Vagina (tissue), 2 donors: ENCODE results near the gene GIMAP5. TPM values are rescaled to one million over a fixed set of nuclear protein-coding genes. Genes with fewer than 3 reads are reported as not detected.

ENCODE experiments used
- DNase-seq, 2 donors: peaks; one replicate each; pipeline ENCODE4 v3.0.0-alpha.2; 2017; ENCODE audit errors: extremely low spot score in 2 of 2
- H3K27ac ChIP-seq: fragments of 200-600 bp; sonication (generic); one replicate; pipeline ENCODE4 v1.5.1; 2019
- H3K27me3 ChIP-seq: fragments of 200-600 bp; sonication (generic); one replicate; pipeline ENCODE4 v1.5.1; 2019
- H3K36me3 ChIP-seq, 2 donors: fragments of 200-600 bp; sonication (generic); one replicate each; pipeline ENCODE4 v1.5.1; 2017 to 2019
- H3K4me1 ChIP-seq: fragments of 200-600 bp; sonication (generic); one replicate; pipeline ENCODE4 v1.5.1; 2019
- H3K4me3 ChIP-seq, 2 donors: fragments of 200-600 bp; sonication (generic); 1 replicate in 1 of 2; 2 replicates in 1 of 2; pipeline ENCODE4 v1.5.1; 2016 to 2019
- H3K9me3 ChIP-seq: fragments of 200-600 bp; sonication (generic); one replicate; pipeline ENCODE4 v1.5.1; 2019
- POLR2A ChIP-seq, 2 donors: fragments of 450-650 bp; IDR thresholded peaks; one replicate each; pipeline ENCODE4 v1.6.1; 2017; ENCODE audit warnings: antibody characterized with exemption in 2 of 2, mild to moderate bottlenecking in 2 of 2, moderate library complexity in 2 of 2
- POLR2AphosphoS5 ChIP-seq, 2 donors: sonication (generic); formaldehyde crosslinking; IDR thresholded peaks; one replicate each; pipeline ENCODE4 v1.9.0; 2017; ENCODE audit warnings: antibody characterized with exemption in 2 of 2, mild to moderate bottlenecking in 2 of 2, low read depth in 1 of 2; ENCODE audit not compliant: insufficient read depth in 1 of 2
- intact Hi-C: fragments of 100-400 bp; cut with DNase I; formaldehyde crosslinking; loops from one replicate; pipeline ENCODE4 v1.15.1; 2023
- total RNA-seq: library from RNA; depleted of rRNA; stranded (reverse); fragments of >200 nt; gene quantifications from one replicate; pipeline ENCODE4 v1.2.3, GENCODE V29; 2016
- TF ChIP-seq, protein P1 (sequence below), 3 experiments: fragments of 450-650 bp in 2 of 3; fragments of 200-600 bp in 1 of 3; sonication (generic) in 1 of 3; IDR thresholded peaks; one replicate each; pipeline ENCODE4 v1.5.1; 2017 to 2019; ENCODE audit warnings: antibody characterized with exemption in 3 of 3, mild to moderate bottlenecking in 2 of 3, moderate library complexity in 2 of 3

The GIMAP5 gene
- total RNA-seq, 1 donor from 2014 or later, result 24.1 TPM

GRCh38 chr7:150715738-150716137, 21.5 kb upstream of the GIMAP5 start:
- DNase-seq, result no peak
- intact Hi-C loops, result no loop called here
- H3K36me3 ChIP-seq, result no peaks in the 10 kb centered on the region
- H3K27ac ChIP-seq, result peak overlapping the region; percentile 61
- H3K4me1 ChIP-seq, result no peaks in the 10 kb centered on the region
- no peaks in the 10 kb centered on the region for H3K27me3 ChIP-seq
- no peak for TF ChIP-seq POLR2AphosphoS5 (IDR thresholded peaks at IDR 0.05; ENCODE audit: insufficient read depth in 1 of 2, low read depth in 1 of 2)
- TF ChIP-seq, protein P1, sequence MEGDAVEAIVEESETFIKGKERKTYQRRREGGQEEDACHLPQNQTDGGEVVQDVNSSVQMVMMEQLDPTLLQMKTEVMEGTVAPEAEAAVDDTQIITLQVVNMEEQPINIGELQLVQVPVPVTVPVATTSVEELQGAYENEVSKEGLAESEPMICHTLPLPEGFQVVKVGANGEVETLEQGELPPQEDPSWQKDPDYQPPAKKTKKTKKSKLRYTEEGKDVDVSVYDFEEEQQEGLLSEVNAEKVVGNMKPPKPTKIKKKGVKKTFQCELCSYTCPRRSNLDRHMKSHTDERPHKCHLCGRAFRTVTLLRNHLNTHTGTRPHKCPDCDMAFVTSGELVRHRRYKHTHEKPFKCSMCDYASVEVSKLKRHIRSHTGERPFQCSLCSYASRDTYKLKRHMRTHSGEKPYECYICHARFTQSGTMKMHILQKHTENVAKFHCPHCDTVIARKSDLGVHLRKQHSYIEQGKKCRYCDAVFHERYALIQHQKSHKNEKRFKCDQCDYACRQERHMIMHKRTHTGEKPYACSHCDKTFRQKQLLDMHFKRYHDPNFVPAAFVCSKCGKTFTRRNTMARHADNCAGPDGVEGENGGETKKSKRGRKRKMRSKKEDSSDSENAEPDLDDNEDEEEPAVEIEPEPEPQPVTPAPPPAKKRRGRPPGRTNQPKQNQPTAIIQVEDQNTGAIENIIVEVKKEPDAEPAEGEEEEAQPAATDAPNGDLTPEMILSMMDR (IDR thresholded peaks at IDR 0.05), result no peak
- TF ChIP-seq POLR2A (IDR thresholded peaks at IDR 0.05), result no peak
- peaks cover 3% of the 10 kb centered on the region for H3K9me3 ChIP-seq
- peak overlapping the region; percentile 37 to 44 for H3K4me3 ChIP-seq

DNA sequence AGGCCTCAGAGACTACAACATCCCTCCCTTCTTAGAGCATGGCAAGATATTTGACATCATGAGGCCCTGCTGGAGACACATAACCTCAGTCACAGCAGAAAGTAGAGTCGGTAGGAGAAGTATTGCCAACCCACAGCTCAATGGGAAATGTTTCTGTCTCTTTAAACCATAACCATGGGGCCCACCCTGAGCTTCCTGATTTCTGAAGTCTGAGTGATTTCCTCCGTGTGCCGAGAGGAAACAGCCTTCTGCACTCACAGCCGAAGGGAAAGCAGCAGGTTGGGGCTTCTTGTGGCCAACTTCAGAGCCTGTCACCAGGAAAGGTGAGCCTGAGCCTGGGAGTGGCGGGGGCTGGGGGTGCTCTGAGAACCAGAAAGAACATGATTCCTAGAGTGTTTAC, 20.9 kb upstream of the GIMAP5 start, which contains the start of gene GIMAP1:
Gene GIMAP1, plus strand, starts transcription at position 246 of the 400 bp plus-strand sequence. CDS start 2,435 bp downstream, outside the sequence.
- H3K4me1 ChIP-seq, result no peaks in the 10 kb centered on the region
- no peak for DNase-seq
- H3K27ac ChIP-seq, result peak within 1 kb of the TSS; percentile 61
- intact Hi-C loops, result no loop called here
- no peaks in the 10 kb centered on the region for H3K36me3 ChIP-seq
- H3K4me3 ChIP-seq, result peak within 1 kb of the TSS; percentile 37 to 44
- H3K9me3 ChIP-seq, result peaks cover 3% of the 10 kb centered on the region
- TF ChIP-seq, protein P1 (IDR thresholded peaks at IDR 0.05), result no peak
- peak in 1 of 2 donors; percentile 45 for TF ChIP-seq POLR2AphosphoS5 (IDR thresholded peaks at IDR 0.05; ENCODE audit: insufficient read depth in 1 of 2, low read depth in 1 of 2)
- no peaks in the 10 kb centered on the region for H3K27me3 ChIP-seq

DNA sequence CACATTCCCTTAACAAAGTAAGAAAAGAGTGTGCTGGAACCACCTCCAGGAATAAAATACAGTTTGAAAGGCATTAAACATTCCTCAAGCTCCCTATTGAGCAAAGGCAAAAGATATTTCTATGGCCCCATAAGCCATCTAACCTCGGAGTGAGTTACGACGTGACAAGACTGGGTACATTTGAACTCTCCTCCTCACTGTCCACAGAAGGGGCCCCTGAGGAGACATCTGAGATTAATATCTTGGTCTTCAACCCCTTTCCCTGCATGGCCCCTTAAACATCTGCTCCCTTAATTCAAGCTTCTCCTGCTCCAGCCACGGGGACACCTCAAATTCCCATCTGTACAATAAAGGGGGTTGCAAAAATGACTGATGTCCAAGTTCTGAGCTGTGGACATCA, 20.3 kb upstream of the GIMAP5 start:
- DNase-seq, result no peak
- Histone ChIP-seq H3K9me3 (peaks cover 3% of the 10 kb centered on the region), H3K4me3 (peak overlapping the region; percentile 37 to 44), H3K27me3 (no peaks in the 10 kb centered on the region), H3K4me1 (no peaks in the 10 kb centered on the region), H3K36me3 (no peaks in the 10 kb centered on the region), H3K27ac (peak overlapping the region; percentile 20)
- TF ChIP-seq POLR2AphosphoS5 (IDR thresholded peaks at IDR 0.05; ENCODE audit: insufficient read depth in 1 of 2, low read depth in 1 of 2) (no peak), POLR2A (IDR thresholded peaks at IDR 0.05) (no peak)
- TF ChIP-seq, protein P1 (IDR thresholded peaks at IDR 0.05), result no peak
- intact Hi-C loops, result no loop called here

- H3K27ac ChIP-seq, result peak overlapping the region; percentile 20
- intact Hi-C loops, result no loop called here
- TF ChIP-seq POLR2AphosphoS5 (IDR thresholded peaks at IDR 0.05; ENCODE audit: insufficient read depth in 1 of 2, low read depth in 1 of 2), result no peak
- TF ChIP-seq, protein P1 (IDR thresholded peaks at IDR 0.05), result no peak
- no peak for TF ChIP-seq POLR2A (IDR thresholded peaks at IDR 0.05)
- no peaks in the 10 kb centered on the region for H3K4me1 ChIP-seq
- H3K9me3 ChIP-seq, result peaks cover 3% of the 10 kb centered on the region
- H3K27me3 ChIP-seq, result no peaks in the 10 kb centered on the region
- no peak for DNase-seq
- no peaks in the 10 kb centered on the region for H3K36me3 ChIP-seq
- H3K4me3 ChIP-seq, result peak overlapping the region; percentile 37 to 44
These were observed 19.3 kb upstream of the GIMAP5 start for GRCh38 chr7:150717814-150718420.

DNA sequence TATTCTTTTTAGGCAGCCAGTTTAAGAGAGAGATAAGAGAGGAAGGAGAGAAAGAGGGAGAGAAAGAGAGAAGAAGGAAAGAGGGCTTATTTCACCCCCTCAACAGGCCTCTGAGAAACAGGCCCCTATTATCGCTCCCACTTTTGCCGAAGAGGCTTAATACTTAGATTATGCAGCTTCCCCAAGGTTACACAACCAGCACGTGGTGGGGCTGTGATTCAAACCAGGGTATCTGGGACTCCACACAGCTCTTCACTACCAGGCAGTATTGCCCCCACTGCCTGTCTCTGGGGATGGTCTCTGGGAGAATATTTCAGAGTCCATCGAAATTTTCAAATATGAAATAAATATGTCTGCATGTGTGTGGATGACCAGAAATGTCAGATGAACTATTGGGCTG, 17.8 kb upstream of the GIMAP5 start:
- intact Hi-C loops, result no loop called here
- no peaks in the 10 kb centered on the region for H3K36me3 ChIP-seq
- no peak overlapping the region for H3K4me3 ChIP-seq
- no peaks in the 10 kb centered on the region for H3K4me1 ChIP-seq
- DNase-seq, result no peak
- TF ChIP-seq, protein P1 (IDR thresholded peaks at IDR 0.05), result no peak
- TF ChIP-seq POLR2AphosphoS5 (IDR thresholded peaks at IDR 0.05; ENCODE audit: insufficient read depth in 1 of 2, low read depth in 1 of 2) (no peak), POLR2A (IDR thresholded peaks at IDR 0.05) (no peak)
- no peak overlapping the region for H3K27ac ChIP-seq
- H3K27me3 ChIP-seq, result no peaks in the 10 kb centered on the region
- H3K9me3 ChIP-seq, result no peaks in the 10 kb centered on the region
